Gastrocnemius medialis (tissue), 4 donors: ENCODE data around the gene CDKN2B-AS1. TPM values are rescaled to one million over a fixed set of nuclear protein-coding genes. Genes with fewer than 3 reads are reported as not detected.

ENCODE experiments used
- ATAC-seq, 2 donors: fragments of 150-250 bp; one replicate each; pipeline ENCODE4 v1.9.1; 2016
- DNase-seq, 2 donors: peaks; one replicate each; pipeline ENCODE4 v3.0.0-alpha.2; 2019
- H3K27ac ChIP-seq, 4 donors: fragments of 200-600 bp; sonication (generic); 1 replicate in 1 of 4; 2 replicates in 3 of 4; pipeline ENCODE4 v1.5.1; 2016 to 2018; ENCODE audit warnings: mild to moderate bottlenecking in 2 of 4, moderate library complexity in 1 of 4
- H3K27me3 ChIP-seq, 3 donors: fragments of 200-600 bp; sonication (generic) in 2 of 3; 1 replicate in 1 of 3; 2 replicates in 2 of 3; pipeline versions ENCODE4 v1.5.1 to v1.6.0; 2016 to 2019; ENCODE audit warnings: mild to moderate bottlenecking in 1 of 3, moderate library complexity in 1 of 3
- H3K36me3 ChIP-seq, 2 donors: fragments of 200-600 bp; sonication (generic) in 1 of 2; one replicate each; pipeline ENCODE4 v1.5.1; 2017 to 2018
- H3K4me1 ChIP-seq, 2 donors: fragments of 200-600 bp; sonication (generic) in 1 of 2; one replicate each; pipeline ENCODE4 v1.5.1; 2016 to 2017; ENCODE audit warnings: mild to moderate bottlenecking in 2 of 2
- H3K4me3 ChIP-seq, 4 donors: fragments of 200-600 bp; sonication (generic) in 3 of 4; 1 replicate in 1 of 4; 2 replicates in 3 of 4; pipeline ENCODE4 v1.5.1; 2016 to 2019; ENCODE audit warnings: mild to moderate bottlenecking in 2 of 4
- H3K9me3 ChIP-seq, 3 donors: fragments of 200-600 bp; sonication (generic) in 2 of 3; 1 replicate in 1 of 3; 2 replicates in 2 of 3; pipeline ENCODE4 v1.5.1; 2016 to 2019
- CTCF ChIP-seq, 5 experiments: fragments of 450-650 bp in 3 of 5; fragments of 200-600 bp in 2 of 5; sonication (generic) in 2 of 5; IDR thresholded peaks in 4 of 5; conservative IDR thresholded peaks in 1 of 5; 1 replicate in 4 of 5; 2 replicates in 1 of 5; pipeline ENCODE4 v1.5.1; 2016 to 2019; ENCODE audit warnings: antibody characterized with exemption in 5 of 5, mild to moderate bottlenecking in 3 of 5, moderate library complexity in 3 of 5
- POLR2A ChIP-seq, 2 donors: fragments of 450-650 bp; IDR thresholded peaks; one replicate each; pipeline ENCODE4 v1.6.1; 2017; ENCODE audit warnings: antibody characterized with exemption in 2 of 2, mild to moderate bottlenecking in 2 of 2, moderate library complexity in 2 of 2
- in situ Hi-C, 4 donors: fragments of 200-750 bp; cut with MboI; loops; one replicate each; pipeline versions ENCODE4 v1.15.0 to v1.8.0; 2017; ENCODE audit warnings: low sequenced_read_pairs in 4 of 4
- intact Hi-C: fragments of 100-400 bp; cut with DNase I; formaldehyde crosslinking; loops from one replicate; pipeline ENCODE4 v1.15.1; 2023; ENCODE audit warnings: low total_unique reads
- total RNA-seq, 4 donors: library from RNA; depleted of rRNA; stranded (reverse); fragments of >200 nt; gene quantifications; one replicate each; pipeline versions ENCODE4 v1.1.0 to v1.2.3, GENCODE V29; 2016

Gene CDKN2B-AS1
- total RNA-seq, 4 donors from 2014 or later = 0.46 TPM; not detected in 3

- Histone ChIP-seq H3K27me3 (no peaks in the 10 kb centered on the region), H3K4me1 (no peaks in the 10 kb centered on the region), H3K27ac (no peak overlapping the region), H3K4me3 (no peak overlapping the region), H3K9me3 (no peaks in the 10 kb centered on the region), H3K36me3 (no peaks in the 10 kb centered on the region)
- in situ Hi-C loops (no loop called here), intact Hi-C loops (no loop called here)
- DNase-seq (no peak), ATAC-seq (no peak)
- TF ChIP-seq CTCF (IDR thresholded peaks at IDR 0.05 in 4 of 5, conservative IDR thresholded peaks at IDR 0.05 in 1 of 5) = no peak
- no peak for TF ChIP-seq POLR2A (IDR thresholded peaks at IDR 0.05)
Measured at GRCh38 chr9:22169727-22170503, 175.3 kb downstream of the CDKN2B-AS1 start.

Other genes with a start within 250 kb of the CDKN2B-AS1 start
- gene MTAP, start 192.2 kb upstream of the CDKN2B-AS1 start, total RNA-seq = 10 to 100 TPM in 2 of 4 donors, 1 to 10 TPM in 2; 6.2 to 11.0 (median 9.4) TPM
- gene CDKN2A, start 399 bp upstream of the CDKN2B-AS1 start, total RNA-seq = under 1 TPM in 2 of 4 donors, not detected in 2; 0.65 to 1.00 TPM
- 10 to 100 TPM in 3 of 4 donors, 1 to 10 TPM in 1; 4.5 to 25.1 (median 15.6) TPM for gene CDKN2B, start 14.5 kb downstream of the CDKN2B-AS1 start, total RNA-seq